DMS 273 (cell line): ENCODE measurements around the gene RABAC1.

ENCODE experiments used
- DNase-seq: peaks from one replicate; lab custom pipeline; 2025; ENCODE audit not compliant: unreplicated experiment; lab: John Stamatoyannopoulos, UW

RABAC1 gene

DNA sequence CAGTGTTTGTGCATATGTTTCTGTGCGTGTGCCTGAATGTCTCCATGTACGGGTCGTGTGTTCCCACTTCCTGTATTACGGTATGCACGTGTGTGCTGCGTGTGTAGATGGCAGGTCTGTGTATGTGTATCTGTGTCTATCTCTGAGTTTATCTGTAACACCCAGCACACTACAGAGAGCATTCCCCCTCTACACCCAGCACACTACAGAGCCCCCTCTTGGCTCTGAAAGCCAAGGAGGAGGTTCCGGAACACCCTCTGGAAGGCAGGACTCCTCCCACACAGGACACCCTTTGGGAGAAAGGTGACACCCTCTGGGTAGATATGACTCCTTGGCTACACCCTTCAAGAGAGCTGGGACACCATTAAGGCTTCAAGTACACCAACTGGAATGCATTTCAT is 28.8 kb downstream of the RABAC1 start:
- DNase-seq = no peak

DNA sequence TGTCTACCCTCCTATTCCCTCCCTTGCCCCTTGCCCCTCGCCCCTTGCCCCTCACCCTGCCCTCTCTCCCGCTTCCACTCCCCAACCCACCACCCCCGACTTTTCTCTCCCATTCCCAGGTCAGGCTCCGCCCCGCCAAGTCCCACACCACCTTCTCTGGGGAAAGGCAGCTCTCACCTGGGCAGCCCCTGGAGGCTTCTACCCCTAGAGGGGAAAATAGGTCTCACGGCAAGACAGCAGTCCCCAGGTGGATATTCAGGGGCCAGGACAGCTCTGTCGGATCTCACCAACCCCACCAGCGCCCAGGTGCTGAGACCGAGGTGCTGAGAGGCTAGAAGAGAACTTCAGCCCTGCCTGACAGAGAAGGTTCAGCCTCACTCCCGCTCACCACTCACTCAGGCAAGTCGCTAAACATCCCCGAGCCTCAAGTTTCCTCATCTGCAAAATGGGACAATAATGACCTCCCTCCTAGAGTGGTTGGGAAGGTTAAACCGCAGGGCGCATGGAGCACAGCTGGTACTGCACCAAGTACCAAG is 29.5 kb downstream of the RABAC1 start:
- DNase-seq = no peak

DNA sequence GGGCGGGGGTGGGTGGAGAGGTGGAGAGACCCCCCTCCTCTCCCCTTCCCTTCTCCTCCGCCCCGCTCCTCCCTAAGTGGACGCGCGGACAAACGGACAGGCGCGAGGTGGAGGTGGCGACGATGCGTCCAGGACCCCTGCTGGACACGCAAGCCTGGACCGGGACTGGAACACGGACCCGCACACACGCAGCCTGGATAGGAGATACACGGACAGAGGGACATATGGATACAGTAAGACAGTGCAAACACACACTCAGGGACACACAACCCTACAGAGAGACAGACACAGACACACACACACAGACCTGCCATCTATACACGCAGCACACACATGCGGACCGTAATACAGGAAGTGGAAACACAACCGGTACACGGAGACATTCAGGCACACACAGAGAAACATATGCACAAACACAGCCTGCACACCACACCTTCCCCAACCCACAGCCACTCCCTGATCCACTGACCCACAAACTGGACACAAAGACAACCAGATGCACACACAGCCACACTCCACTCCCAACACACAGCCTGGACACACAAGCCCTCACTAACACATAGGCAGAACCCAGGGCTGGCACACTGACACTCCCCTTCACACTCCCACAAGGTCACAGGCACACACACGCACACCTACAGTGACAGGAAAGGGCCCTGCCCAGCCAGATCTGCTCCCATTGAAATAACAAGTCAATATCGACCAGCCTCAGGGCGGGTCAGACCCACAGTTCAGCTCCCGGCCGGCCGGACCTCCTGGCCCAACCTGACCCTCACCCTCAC is 30.2 kb downstream of the RABAC1 start:
- DNase-seq = no peak

DNA sequence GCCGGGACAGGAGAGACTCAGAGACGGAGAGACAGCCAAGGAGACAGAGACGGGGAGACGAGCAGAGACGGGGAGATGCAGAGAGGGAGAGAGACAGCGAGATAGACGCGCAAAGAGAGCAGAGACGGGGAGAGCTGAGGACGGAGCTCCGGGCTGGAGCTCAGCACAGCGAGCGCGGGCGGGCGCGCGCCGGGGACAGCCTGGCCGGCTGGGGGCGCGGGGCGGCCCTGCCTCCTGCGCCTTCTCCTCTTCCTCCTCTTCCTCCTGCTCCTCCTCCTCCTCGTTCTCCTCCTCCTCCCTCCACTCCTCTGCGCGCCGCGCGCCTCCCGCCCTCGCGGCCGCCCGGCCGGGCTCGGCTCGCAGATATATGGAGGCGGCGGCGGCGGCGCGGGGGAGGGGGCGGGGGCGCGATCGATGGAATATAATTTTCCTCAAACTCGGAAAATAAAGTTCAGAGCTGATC is 30.9 kb downstream of the RABAC1 start, which contains the start of gene ERFL:
TSS of gene ERFL (minus strand) at position 229 of the 463 bp plus-strand sequence. CDS start 15,530 bp downstream, outside the sequence.
- peak; percentile 59 for DNase-seq

DNA sequence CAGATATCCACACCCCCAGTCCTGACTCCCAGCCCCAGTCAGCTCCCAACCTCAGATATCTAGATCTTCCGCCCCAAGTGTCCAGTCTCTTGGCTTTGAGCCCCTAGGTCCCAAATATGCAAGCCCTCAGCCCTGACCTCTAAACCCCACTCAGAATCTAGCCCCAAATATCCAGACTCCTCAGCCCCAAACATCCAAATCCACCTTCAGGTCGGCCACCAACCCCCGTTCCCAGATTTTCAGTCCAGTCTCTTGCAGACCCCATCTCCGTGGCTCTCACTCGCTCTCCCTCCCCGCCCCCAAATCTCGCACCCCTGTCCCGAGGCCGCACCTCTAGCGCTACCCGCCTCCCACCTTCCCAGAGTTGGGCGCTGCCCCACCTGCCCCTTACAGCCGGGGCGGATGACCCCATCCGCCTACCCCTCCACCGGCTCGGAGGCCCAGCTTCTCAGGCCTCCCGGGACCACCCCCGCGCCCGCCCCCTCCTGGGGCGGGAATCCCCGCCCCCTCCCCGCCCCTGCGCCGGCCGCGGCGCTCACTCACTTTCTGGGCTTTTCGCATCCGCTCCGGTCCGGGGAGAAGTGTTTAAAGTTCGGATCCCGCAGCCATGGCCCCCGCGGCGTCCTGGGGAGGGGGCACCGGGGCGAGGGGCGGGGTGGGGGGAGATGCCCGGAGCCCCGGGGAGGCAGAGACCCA is 31.5 kb downstream of the RABAC1 start:
- no peak for DNase-seq

DNA sequence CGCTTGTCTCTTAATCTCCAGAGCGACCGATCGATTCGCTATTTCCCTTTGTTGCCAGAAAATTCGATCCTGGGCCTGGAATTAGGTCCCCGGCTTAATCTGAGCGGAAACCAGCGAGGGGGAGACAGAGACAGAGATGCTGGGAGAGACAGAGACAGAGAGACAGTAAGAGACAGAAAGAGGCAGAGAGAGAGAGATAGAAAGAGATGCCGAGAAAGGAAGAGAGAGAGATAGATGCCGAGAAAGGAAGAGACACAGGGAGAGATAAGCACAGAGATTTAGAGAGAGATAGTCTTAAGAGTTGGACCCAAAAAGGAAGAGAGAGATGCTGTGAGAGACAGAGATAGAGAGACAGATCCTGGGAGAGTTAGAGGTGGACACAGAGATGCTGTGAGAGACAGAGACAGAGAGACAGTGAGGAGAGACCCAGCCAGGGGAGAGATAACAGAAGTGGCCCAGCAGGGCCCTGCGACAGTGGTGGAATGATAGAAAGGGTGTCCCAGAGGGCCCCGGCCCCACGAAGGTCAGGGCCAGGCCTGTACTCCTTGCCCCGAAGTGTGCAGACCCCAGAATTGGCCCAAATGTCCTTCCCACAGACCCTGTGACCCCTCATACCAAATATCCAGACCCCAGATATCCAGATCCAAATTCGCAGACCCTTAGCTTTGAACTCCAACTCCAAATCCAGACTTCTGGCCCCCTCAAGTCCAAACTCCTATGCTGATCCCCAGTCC is 32.2 kb downstream of the RABAC1 start:
- DNase-seq = no peak

DNA sequence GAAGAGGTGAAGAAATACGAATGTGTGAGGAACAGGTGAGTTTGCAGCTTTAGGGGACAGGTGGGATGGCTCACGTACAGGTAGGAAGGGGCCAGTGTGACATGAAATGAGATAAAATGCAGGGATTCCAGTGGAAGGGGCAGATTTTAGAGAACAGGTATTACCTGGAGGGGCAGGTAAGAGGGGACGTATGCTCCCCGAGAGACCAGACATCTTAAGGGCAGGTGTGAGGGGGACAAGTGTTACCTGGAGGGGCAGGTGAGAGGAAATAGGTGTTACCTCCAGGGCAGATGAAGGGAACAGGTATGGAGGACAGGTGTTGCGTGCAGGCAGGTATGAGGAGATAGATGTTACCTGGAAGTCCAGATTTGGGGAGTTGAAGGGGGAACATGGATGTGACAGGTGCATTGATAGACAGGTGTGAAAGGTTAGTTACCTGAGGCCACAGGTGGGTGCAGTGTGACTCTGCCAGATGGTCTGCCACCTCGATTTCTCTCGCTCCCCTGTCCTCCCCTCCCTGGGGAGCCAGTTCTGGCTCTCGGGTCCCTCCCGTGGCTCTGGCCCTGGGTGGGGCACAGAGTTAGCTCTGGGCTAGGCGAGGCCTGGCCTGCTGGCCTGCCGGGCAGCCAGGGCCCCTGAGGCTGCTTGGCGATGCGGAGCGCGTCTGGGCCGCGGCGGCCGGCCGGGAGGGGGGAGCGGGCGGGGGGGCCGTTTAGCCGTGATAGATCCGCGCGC is 32.9 kb downstream of the RABAC1 start:
- DNase-seq = peak; percentile 39

DNA sequence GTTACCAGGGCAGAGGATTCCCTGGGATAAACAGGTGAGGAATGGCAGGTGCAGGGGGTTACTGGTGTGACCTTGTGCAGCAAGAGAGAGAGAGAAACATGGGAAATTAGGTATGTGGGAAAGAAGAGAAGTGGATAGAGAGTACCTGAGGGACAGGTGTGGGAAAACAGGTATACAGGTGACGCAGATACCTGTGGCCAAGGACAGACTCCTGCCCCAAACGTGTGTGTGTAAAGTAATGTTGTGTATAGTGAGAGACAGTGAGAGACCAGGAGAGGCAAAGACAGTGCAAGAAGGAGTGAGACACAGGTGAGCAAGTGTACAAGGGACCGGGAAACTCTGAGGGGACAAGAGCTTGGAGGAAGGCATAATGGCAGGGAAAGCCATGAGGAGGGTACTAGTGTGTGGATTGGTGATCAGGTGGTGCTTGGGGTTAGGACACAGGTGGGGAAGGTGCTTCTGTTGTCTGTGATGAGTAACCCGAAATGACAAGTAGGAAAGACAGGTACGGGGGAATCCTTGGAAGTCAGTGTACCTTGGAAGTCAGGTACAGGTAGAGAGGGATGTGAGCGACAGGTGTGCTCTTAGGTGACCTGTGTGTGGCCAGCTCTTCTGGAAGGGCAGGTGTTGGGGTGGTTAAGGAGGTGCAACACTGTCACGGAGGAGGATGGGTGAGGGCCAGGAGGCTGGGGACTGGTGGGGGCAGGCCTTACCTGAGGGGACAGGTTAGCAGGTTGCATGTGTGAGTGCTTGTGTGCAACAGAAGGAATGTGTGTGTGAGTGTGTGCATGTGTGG is 33.7 kb downstream of the RABAC1 start:
- peak; percentile 31 for DNase-seq

DNA sequence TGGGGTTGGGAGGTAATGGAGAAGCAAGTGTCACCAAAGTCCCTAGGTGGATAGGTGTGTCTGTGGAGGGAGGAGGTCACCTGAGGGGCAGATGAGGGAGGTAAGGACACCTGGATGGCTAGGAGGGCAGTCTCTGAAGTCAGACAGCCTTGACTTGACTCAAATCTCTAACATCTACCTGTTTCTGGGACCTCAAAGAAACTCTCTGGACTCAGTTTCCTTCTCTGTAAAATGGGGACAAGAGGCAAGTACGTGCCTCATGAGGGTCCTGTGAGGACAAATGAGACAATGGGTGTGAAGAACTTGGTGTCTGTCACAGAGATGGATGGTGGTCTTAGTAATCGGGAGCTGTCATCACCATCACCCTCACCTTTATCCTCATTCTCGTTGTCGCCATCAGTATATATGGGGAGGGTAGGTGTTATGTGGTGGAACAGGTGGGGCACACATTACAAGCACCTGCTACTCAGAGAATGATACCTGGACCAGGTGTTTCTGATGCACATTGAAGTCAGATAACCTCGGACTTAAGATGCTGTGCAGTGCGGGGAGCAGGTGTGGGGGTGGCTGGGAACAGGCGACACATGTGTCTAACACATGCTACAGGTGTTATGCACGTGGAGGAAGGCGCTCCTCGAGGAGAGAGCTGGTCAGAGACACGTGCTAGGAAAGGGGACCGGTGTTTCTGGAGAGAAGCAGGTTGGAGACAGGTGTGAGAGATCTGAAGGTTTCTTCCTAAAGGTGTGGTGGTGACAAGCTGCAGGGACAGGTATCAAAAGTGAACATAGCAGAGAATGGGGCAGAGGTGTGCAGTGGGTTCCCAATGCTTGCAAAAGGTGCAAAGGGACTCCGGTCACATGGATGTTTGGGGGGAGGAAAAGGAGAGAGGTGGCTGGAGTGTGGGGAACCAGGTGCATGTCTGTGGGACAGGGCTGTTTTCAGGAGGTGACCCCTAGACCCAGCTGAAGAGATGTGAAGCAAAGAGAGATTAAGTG is 34.7 kb downstream of the RABAC1 start:
- no peak for DNase-seq

DNA sequence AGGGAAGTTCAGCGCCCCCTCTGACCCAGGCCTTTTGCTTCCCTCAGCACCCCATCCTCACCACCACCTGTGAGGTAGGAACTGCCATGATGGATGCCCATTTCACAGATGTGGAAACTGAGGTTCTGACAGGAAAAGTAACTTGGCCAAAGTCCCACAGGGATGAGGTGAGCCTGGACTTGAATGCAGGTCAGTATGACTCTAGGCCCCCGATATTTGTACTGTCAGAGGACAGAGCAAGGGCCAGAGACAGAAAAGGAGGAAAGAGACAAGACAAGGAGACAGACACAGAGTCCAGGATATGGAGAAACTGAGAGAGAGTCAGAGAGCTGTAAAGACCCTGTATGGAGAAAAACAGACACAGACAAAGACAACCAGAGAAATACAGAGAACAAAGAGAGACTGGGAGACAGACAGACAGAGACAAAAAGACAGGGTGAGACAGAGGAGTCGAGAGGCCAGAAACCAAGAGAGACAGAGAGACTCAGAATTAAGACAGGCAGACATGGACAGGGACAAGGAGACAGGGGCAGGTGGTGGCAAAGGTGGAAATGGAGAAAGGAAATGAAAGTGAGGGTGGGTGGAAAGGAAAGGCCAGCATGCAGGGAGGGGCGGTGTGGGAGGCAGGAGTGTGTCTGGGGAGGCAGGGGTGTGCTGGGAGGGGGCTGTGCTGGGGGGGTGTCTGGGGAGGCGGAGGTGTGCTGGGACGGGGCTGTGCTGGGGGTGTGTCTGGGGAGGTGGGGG is 35.9 kb downstream of the RABAC1 start:
- DNase-seq = no peak

DNA sequence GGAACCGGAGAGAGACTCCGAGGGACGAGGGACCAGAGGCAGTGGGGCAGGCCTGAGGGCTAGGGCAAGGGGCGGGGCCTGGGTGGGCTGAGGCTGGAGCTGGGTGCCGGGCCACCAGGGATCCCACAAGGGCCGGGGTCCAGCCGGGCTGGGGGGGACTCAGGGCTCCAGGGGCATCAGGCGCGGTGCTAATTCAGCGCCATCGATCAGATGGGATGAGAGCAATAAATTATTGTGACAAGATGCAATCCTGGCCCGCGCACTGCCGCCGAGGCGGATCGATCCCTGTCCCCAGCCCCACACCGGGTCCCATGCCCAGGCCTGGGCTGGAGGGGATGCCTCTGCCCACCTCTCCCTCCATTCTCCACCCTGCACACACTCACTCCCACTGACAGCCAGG is 36.5 kb downstream of the RABAC1 start:
- DNase-seq = no peak

DNA sequence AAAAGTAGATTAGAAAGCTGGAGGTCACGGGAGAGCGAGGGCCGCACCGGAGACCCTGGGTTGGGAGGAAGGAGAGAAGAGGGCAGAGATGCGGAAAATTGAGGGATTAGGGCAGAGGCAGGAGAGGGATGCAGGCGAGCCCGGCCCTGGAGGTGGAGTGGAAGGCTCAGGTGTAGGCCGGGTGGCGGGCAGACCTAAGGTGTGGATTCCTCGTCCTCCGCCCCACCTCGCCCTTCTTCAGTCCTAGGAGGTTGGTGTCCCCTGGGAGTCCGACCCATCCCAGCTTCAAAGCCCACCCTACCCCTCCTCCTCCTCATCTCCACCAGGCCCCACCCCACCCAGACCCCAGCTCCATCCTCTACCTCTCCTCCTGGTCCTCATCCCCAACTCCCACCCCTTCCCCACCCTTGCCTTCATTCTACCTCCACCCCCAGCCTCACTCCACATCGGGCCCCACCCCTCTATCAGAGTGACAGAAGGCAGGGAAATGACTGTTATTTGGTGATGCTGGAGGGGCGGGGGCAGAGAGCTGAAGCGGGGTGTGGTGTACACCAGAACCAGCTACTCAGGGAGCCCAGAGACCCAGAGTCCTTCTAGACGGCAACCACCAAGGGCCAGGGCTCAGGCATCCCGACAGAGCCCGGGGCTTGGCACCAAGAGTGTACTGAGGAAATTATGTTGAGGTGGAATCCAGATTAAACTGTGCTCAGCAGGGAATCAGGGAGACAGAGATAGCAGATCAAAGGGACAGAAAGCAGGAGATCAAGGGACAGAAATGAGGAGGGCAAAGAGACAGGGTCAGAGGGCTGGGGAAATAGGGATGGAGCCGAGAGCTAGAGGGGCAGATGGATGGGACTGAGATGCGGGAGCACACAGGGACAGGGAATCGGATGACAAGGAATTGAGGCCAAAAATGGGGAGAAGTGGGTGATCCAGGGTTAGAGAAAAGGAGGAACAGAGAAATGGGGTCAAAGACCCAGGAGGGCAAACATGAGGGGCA is 37.2 kb downstream of the RABAC1 start:
- DNase-seq = peak; percentile 28

DNA sequence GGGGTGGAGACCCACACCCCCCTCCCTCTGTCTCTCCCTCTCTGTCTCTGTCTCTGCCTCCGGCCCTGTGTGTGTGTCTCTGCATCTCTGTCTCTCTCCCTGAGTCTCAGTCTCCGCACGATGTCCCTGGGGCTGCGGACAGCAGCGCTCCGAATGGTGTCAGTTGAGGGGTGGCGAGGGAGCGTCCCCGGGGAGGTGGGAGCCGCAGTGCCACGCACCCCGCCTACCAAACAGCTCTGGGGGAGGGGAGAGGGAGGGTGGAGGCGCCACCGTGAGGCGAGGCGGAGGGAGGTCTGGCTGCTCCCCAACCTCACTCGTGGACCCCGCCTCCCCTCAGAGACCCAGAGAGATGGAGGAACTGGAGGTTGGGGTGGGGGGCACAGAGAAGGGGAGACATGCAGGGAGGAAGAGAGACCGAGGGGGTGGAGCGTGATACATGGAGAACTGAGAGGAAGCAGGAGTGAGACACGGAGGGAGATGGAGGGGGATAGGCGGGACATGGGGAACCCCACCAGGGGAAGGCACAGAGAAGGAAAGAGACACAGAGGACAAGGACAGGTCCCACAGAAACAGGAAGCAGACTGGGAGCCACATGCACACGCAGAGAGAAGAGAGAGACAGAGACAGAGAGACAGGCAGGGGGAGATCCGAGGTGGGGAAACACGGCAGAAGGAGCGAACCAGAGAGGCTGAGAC is 38.1 kb downstream of the RABAC1 start:
- no peak for DNase-seq

DNA sequence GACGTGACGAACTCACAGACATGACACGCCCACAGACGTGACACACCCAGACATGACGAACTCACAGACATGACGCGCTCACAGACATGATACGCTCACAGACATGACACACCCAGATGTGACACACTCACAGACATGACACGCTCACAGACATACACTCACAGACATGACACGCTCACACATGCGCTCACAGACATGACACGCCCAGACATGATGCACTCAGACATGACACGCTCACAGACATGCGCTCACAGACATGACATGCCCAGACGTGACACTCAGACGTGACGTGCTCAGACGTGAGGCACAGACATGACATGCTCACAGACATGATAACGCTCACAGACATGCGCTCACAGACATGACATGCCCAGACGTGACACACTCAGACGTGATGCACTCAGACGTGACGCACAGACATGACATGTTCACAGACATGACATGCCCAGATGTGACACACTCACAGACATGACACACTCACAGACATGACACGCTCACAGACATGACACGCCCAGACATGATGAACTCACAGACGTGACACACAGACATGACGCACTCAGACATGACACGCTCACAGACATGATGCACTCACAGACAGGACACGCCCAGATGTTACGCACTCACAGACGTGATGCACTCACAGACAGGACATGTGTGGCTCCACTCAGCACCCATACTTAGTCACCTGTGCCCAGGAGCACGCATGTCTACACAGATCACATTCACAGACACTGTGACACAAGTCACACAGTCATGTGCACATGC is 39.0 kb downstream of the RABAC1 start:
- DNase-seq = no peak

DNA sequence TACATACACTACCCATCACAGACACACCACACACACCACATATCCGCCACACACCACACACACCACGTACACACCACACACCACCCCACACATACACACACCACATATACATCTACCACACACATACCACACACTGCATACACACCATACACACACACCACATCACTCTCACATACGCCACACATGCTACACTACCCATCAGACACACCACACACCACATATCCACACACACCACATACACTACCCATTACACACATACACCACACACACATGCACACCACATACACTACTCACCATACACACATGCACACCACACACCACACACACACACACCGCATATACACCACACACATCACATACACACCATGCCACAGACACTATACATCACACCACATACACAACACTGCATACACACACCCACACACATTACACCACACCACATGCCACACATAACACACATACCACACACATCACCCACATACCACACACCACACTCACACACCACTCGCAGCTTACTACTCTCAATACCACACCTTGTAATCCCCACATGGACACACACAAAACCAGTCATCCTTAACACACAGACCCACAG is 40.4 kb downstream of the RABAC1 start:
- DNase-seq = no peak
